Common myeloid progenitor, CD34-positive (primary cell): Measurements from ENCODE around the gene COA7.

ENCODE experiments used
- CTCF ChIA-PET: fragments of 350-600 bp; sonication (Branson Sonifier 250); formaldehyde crosslinking; loops from one replicate; lab custom pipeline; 2021; ENCODE audit warnings: antibody characterized with exemption; lab: Charles Lee
- POLR2A ChIA-PET: fragments of 350-600 bp; sonication (Branson Sonifier 250); formaldehyde crosslinking; loops from one replicate; lab custom pipeline; 2021; ENCODE audit warnings: antibody characterized with exemption; lab: Charles Lee
- DNase-seq, 3 donors: peaks; one replicate each; pipeline versions ENCODE4 v3.0.0 to v3.0.0-alpha.2; 2013
- H3K27ac ChIP-seq, 2 experiments: 1 replicate in 1 of 2; 2 replicates in 1 of 2; pipeline ENCODE4 v1.7.0; 2013; ENCODE audit warnings: inconsistent platforms in 2 of 2, low read length in 2 of 2, mild to moderate bottlenecking in 2 of 2, low read depth in 1 of 2, moderate library complexity in 1 of 2; ENCODE audit not compliant: severe bottlenecking in 2 of 2, insufficient read depth in 1 of 2, poor library complexity in 1 of 2
- H3K27me3 ChIP-seq, 5 experiments: replicated peaks in 2 of 5; 1 replicate in 3 of 5; 2 replicates in 2 of 5; pipeline versions ENCODE4 v1.6.1 to v1.7.0; 2013; ENCODE audit warnings: low read length in 4 of 5, mild to moderate bottlenecking in 2 of 5, moderate library complexity in 2 of 5, inconsistent platforms in 1 of 5; ENCODE audit not compliant: insufficient read depth in 5 of 5, control insufficient read depth in 4 of 5
- H3K36me3 ChIP-seq, 4 experiments: 1 replicate in 2 of 4; 2 replicates in 2 of 4; pipeline versions ENCODE4 v1.6.1 to v1.7.0; 2013; ENCODE audit warnings: low read length in 3 of 4, control low read depth in 1 of 4, mild to moderate bottlenecking in 1 of 4; ENCODE audit not compliant: control insufficient read depth in 4 of 4, insufficient read depth in 4 of 4
- H3K4me1 ChIP-seq, 4 experiments: 1 replicate in 3 of 4; 2 replicates in 1 of 4; pipeline versions ENCODE4 v1.6.1 to v1.7.1; 2013; ENCODE audit warnings: low read length in 3 of 4, mild to moderate bottlenecking in 3 of 4, control low read depth in 1 of 4, inconsistent platforms in 1 of 4, moderate library complexity in 1 of 4; ENCODE audit not compliant: control insufficient read depth in 4 of 4, insufficient read depth in 4 of 4; ENCODE audit errors: control extremely low read depth in 1 of 4
- H3K4me3 ChIP-seq, 7 experiments: 1 replicate in 4 of 7; 2 replicates in 3 of 7; pipeline versions ENCODE4 v1.5.1 to v1.7.0; 2013; ENCODE audit warnings: mild to moderate bottlenecking in 7 of 7, low read length in 6 of 7, moderate library complexity in 6 of 7, inconsistent platforms in 2 of 7, low read depth in 2 of 7, control low read depth in 1 of 7; ENCODE audit not compliant: insufficient read depth in 4 of 7, control insufficient read depth in 1 of 7; ENCODE audit errors: extremely low read depth in 1 of 7
- H3K9me3 ChIP-seq, 5 experiments: 1 replicate in 4 of 5; 2 replicates in 1 of 5; pipeline versions ENCODE4 v1.6.1 to v1.7.1; 2013; ENCODE audit warnings: low read length in 4 of 5, mild to moderate bottlenecking in 2 of 5, inconsistent platforms in 1 of 5, low read depth in 1 of 5, moderate library complexity in 1 of 5; ENCODE audit not compliant: control insufficient read depth in 4 of 5, insufficient read depth in 2 of 5; ENCODE audit errors: control extremely low read depth in 1 of 5
- WGBS: methylation state at CpG from one replicate; pipeline ENCODE4 v1.1.5; 2013; ENCODE audit not compliant: insufficient coverage; 5-methylcytosine and 5-hydroxymethylcytosine counted together

COA7 gene

GRCh38 chr1:52636721-52637695 is 61.1 kb downstream of the COA7 start:
- Histone ChIP-seq H3K4me3 (no peak overlapping the region), H3K27ac (no peak overlapping the region), H3K27me3 (peaks cover 0 to 32% (median 16%) of the 10 kb centered on the region in 5 experiments), H3K36me3 (no peaks in the 10 kb centered on the region), H3K4me1 (peaks cover 6 to 38% (median 17%) of the 10 kb centered on the region in 4 experiments), H3K9me3 (peaks cover 0 to 9% (median 0%) of the 10 kb centered on the region in 5 experiments)
- DNase-seq = peak in 2 of 3 donors; percentile 56 to 63
- CTCF ChIA-PET = interaction anchor here (0.7 kb wide), 1 partner anchor 15 kb away, joined by 3 read pairs; no protein-coding TSS in a partner anchor
- WGBS = 71% methylated on average over 8 of the region's 11 CpGs
- POLR2A ChIA-PET = no interaction called here

DNA sequence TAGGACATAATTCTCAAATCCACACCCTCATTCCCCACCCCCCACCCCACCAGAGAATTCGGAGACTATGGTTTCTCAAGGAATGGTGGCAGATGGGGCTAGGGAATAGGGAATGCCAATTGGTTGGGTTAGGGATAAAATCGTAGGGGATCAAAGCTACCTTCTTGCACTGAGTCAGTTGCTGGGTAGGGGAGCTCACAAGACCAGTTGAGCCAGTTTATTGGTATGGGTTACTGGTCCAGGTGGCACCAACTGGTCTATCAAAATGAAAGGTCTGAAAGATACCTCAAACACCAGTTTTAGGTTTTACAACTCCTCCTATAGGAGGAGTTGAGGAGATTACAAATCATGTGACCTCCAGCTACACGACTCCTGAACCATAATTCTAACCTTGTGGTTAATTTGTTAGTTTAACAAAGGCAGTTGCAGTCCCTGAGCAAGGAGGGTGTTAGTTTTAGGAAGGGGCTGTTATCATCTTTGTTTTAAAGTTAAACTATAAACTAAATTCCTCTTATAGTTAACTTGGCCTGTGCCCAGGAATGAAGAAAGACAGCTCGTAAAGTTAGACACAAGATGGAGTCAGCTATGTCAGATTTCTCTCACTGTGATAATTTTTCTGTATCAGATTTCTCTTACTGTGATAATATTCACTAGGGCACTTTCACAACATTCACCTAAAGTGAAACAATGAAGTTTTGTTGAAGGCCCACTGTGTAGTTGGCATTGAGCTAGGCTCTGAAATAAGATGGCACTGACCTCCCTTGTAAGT is 62.6 kb downstream of the COA7 start:
- peaks cover 6 to 28% (median 14%) of the 10 kb centered on the region in 4 experiments for H3K4me1 ChIP-seq
- ChIA-PET POLR2A (no interaction called here), CTCF (no interaction called here)
- H3K9me3 ChIP-seq = peaks cover 0 to 9% (median 0%) of the 10 kb centered on the region in 5 experiments
- 100% methylated on average over 1 of the region's 4 CpGs for WGBS
- H3K36me3 ChIP-seq = no peaks in the 10 kb centered on the region
- no peak for DNase-seq
- no peak overlapping the region for H3K27ac ChIP-seq
- peaks cover 0 to 38% (median 18%) of the 10 kb centered on the region in 5 experiments for H3K27me3 ChIP-seq
- no peak overlapping the region for H3K4me3 ChIP-seq
